MV-4-11 (cell line): ENCODE results near the gene ATG5.

ENCODE experiments used
- DNase-seq: peaks from one replicate; lab custom pipeline; 2025; lab: John Stamatoyannopoulos, UW

ATG5 gene

GRCh38 chr6:106220485-106220884 lies 105.1 kb downstream of the ATG5 start:
- DNase-seq = no peak

GRCh38 chr6:106216527-106216926 lies 109.0 kb downstream of the ATG5 start:
- peak; percentile 5 for DNase-seq

GRCh38 chr6:106215608-106216007 lies 110.0 kb downstream of the ATG5 start:
- DNase-seq = no peak

GRCh38 chr6:106214531-106214930 lies 111.0 kb downstream of the ATG5 start:
- DNase-seq = peak; percentile 44

- DNase-seq = no peak
These were observed 111.8 kb downstream of the ATG5 start for GRCh38 chr6:106213660-106214289.

GRCh38 chr6:106212576-106212975 lies 113.0 kb downstream of the ATG5 start:
- DNase-seq = no peak

- no peak for DNase-seq
These were observed 118.7 kb downstream of the ATG5 start for GRCh38 chr6:106206905-106207304.

- no peak for DNase-seq
These were observed 120.6 kb downstream of the ATG5 start for GRCh38 chr6:106204961-106205360.

GRCh38 chr6:106199998-106200397 lies 125.6 kb downstream of the ATG5 start:
- peak; percentile 77 for DNase-seq

GRCh38 chr6:106199331-106199730 lies 126.2 kb downstream of the ATG5 start:
- no peak for DNase-seq

- DNase-seq = peak; percentile 56
These were observed 128.1 kb downstream of the ATG5 start for GRCh38 chr6:106197441-106197840.

- peak; percentile 32 for DNase-seq
These were observed 130.3 kb downstream of the ATG5 start for GRCh38 chr6:106194949-106195921.

GRCh38 chr6:106192824-106193223 lies 132.7 kb downstream of the ATG5 start:
- DNase-seq = no peak

GRCh38 chr6:106188104-106188794 lies 137.3 kb downstream of the ATG5 start:
- no peak for DNase-seq

GRCh38 chr6:106187424-106187982 lies 138.1 kb downstream of the ATG5 start:
- DNase-seq = no peak

- no peak for DNase-seq
These were observed 138.8 kb downstream of the ATG5 start for GRCh38 chr6:106186714-106187113.

- no peak for DNase-seq
These were observed 139.4 kb downstream of the ATG5 start for GRCh38 chr6:106186172-106186571.

- DNase-seq = no peak
These were observed 139.9 kb downstream of the ATG5 start for GRCh38 chr6:106185615-106186014.

- peak; percentile 33 for DNase-seq
These were observed 140.9 kb downstream of the ATG5 start for GRCh38 chr6:106184629-106185028.

- no peak for DNase-seq
These were observed 142.1 kb downstream of the ATG5 start for GRCh38 chr6:106183430-106183829.

GRCh38 chr6:106182455-106182854 lies 143.1 kb downstream of the ATG5 start:
- DNase-seq = peak; percentile 97
